ENCODE measurements around the gene NUF2.
"Not testable (repeated sequence)": the region's sequence is repeated elsewhere in the genome, so short reads cannot be mapped to it uniquely, and the experiment has no call there.

The NUF2 gene

DNA sequence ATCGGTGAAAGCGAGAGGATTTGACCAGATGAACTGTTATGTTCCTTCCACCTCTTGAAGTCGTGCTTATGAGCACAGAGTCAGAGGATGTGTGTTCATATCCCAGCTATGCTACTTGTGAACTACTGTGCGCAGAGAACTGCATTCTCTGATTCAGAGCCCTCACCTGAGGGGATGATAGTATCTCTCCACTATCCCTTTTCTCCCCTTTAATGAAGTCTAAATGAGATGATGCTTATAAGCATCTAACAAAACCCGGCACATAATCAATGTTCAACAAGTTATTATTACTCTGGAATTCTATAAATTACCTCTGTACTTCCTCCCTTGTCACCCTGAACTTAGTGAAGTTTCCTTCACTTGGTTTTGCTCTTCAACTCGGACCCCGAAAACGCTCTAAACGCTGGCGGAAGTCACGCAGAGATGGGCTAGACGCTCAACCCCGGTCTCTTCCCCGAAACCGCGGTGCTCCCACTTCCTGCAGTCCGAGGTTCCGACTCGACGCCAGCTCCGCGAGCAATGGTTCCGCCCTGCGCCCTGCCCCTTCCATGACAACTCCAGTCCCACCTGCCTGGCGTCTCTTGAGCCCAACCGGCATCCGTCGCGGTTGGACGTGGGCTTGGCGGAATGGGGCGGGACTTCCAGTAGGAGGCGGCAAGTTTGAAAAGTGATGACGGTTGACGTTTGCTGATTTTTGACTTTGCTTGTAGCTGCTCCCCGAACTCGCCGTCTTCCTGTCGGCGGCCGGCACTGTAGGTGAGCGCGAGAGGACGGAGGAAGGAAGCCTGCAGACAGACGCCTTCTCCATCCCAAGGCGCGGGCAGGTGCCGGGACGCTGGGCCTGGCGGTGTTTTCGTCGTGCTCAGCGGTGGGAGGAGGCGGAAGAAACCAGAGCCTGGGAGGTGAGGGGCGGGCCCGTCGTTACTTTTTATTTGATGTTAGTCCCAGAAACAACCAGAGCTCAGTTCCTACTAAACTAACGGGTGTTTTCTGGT is at the start of gene NUF2:
NUF2 (plus strand) TSS at position 644 of the 995 bp plus-strand sequence. CDS start 4,098 bp downstream, outside the sequence.
- FAIRE-seq = peak; percentile 95

DNA sequence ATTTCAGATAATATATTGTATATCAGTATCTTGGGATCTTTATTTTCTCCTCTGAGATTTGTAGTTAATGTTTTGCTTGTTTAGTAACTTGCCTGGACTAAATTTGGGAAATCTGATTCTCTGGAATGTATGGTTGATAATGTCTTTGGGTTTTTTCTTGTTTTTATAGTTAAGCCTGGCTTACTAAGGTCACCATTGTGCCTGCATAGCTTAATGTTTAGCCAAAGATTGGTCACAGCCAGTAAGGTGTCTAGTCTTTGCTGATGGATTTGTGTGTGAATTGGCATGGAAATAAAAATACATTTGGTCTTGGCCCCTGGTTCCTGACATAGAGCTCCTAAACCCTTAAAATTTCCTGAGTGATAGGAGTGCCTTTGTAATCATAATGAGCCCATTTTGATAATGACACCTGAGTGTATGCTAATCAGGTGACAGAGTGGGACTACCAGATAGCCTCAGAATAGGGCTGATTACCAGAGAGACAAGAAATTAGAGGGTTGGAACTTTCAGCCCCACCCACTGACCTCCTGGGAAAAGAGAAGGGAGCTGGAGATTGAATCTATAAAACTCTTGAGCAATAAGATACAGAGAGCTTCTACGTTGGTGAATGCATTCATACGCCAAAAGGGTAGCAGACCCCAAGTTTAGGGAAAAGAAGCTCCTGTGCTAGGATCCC is 47.9 kb upstream of the NUF2 start:
- no peak for FAIRE-seq

DNA sequence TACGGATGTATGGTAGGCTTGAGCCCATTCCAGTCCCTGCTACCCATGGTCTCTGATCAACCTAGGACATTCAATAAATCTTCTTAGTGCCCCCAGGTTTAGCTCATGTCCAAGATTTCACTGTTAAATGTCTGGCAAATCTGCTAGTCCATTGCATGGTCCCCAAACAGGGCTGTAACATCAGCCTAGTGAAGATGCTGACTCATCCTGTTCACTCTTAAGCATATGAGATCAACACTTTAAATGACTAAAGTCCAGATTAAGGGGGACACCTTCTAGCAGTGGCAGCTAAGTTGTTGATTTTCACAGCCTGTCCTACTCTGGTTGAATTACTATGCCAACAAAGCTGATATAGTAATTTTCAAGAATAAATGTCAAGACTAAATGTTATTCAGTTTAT is 46.5 kb upstream of the NUF2 start:
- peak; percentile 30 for FAIRE-seq

DNA sequence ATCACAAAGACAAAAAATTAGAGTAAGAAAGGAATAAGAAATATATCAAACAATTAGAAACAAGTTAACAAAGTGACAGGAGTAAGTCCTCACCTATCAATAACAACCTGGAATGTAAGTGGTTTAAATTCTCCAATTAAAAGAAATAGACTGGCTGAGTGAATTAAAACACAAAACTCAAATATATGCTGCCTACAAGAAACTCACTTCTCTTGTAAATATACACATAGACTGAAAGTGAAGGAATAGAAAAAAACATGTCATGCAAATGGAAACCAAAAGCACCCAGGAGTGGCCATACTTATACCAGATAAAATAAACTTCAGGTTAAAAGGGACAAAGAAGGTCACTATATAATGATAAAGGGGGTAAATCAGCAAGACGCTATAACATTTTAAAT is 43.2 kb upstream of the NUF2 start:
- FAIRE-seq = no peak

DNA sequence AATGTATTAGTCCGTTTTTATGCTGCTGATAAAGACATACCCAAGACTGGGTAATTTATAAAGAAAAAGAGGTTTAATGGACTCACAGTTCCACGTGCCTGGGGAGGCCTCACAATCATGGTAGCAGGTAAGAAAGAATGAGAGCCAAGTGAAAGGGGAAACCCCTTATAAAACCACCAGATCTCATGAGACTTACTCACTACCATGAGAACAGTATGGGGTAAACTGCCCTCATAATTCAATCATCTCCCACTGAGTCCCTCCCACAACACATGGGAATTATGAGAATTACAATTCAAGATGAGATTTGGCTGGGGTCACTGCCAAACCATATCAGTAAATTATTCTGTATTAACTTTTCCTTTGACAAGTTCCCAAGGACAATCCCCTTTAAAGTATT is 36.9 kb upstream of the NUF2 start:
- FAIRE-seq = not testable (repeated sequence)

DNA sequence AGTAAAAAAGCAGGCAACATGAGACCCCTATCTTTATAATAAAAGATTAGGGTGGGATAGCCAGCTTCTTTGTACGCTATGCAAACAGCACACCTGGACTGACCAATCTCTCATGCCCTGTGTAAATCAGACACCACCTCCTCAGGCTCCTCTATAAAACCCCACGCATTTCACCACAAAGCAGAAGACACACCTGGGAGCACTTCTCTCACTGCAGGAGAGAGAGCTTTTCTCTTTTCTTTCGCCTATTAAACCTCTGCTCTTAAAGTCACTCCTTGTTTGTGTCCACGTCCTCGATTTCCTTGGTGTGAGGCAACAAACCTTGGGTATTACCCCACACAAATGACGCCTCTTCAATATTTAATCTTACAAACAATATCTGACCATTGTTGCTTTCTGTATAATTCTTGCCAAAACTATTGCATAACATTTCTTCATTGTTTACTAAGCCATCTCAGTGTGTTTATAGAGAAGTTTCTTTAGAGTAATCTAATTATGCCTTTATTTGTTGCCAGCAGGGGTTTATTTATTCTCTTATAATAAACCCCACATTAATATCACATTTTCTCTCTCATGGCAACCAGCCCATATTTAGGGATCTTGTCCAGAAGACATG is 31.6 kb upstream of the NUF2 start:
- FAIRE-seq = no peak

DNA sequence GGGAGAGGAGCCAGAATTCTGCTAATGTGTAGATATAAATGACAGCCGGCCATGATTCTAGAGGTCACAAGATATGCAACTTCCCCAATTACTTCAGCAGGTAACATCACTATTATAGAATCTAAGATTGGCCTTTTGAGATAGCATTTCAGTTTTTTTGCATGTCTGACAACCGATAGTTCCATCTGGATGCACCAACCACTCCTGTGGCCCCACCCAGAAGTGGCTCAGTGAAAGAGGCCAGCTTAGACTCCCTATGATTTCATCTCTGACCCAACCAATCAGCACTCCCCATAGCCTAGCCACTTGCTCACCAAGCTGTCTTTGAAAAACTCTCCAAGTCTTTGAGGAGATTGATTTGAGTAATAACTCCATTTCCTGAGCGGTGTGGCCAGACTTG is 30.3 kb upstream of the NUF2 start:
- no peak for FAIRE-seq

DNA sequence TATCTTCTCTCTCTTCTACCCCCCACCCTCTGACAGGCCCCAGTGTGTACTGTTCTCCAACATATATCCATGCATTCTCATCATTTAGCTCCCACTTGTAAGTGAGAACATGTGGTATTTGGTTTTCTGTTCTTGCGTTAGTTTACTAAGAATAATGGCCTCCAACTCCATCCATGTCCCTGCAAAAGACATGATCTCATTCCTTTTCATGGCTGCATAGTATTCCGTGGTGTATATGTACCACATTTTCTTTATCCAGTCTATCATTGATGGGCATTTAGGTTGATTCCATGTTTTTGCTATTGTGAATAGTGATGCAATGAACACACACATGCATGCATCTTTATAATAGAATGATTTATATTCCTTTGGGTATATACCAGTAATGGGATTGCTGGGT is 29.6 kb upstream of the NUF2 start:
- FAIRE-seq = not testable (repeated sequence)

DNA sequence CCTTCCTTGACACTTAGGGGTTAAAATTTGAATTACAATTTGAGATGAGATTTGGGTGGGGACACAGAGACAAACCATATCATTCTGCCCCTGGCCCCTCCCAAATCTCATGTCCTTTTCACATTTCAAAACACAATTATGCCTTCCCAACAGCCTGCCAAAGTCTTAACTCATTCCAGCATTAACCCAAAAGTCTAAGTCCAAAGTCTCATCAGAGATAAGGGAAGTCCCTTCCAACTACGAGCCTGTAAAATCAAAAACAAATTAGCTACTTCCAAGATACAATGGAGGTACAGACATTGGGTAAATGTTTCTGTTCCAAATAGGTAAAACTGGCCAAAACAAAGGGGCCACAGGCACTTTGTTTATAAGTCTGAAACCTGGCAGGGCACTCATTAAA is 28.3 kb upstream of the NUF2 start:
- not testable (repeated sequence) for FAIRE-seq

DNA sequence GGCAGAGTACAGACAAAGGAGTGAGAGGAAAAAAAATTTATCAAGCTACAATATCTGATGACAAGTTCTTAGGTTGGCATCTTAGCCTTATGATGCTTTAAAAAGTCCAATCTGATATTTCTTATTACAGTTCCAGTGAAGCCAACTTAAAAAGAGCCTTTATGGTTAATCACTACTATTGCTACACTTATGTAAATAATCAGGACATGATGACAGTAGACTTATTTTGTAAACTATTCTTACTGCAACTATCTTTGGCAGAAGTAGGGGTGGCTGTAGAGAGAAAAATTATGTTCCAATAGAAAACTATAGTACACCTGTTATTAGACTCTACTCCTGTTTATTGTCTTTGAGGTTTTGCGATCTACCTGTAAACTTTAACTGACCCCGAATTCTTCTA is 25.8 kb upstream of the NUF2 start:
- no peak for FAIRE-seq

DNA sequence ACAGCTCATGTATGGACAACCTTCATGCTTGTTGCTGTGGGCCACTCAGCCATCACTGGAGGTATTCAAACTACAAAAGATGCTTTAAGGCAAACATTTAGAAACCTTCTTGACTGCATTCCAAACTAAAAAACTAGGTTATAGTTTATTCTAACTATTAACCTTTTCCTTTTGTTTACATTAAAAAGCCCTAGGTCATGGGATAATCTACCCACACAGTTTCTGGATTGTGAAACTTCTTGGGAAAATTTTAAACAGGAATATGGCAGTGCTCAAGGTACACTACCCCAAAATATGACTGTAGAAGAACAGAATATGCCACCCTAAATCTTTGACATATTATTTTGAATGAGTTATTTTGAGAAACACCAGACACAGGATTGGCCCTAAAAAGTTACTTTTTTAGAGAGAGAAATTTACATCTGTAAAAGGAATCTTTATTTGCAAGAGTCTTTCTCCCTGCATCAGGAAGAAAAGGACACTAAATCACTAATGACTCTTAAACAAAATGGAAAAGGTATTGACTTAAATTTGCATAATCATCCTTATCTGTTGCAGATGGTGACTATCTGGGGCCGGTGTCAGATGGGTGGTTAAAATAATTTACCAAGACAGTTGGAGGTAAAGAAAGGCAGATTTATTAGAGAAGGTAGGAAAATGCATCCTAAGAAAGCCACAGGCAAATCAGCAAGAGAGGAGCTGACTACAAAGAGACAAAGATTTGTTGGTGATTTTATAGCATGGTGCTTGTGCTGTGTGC is 25.1 kb upstream of the NUF2 start:
- FAIRE-seq = no peak

DNA sequence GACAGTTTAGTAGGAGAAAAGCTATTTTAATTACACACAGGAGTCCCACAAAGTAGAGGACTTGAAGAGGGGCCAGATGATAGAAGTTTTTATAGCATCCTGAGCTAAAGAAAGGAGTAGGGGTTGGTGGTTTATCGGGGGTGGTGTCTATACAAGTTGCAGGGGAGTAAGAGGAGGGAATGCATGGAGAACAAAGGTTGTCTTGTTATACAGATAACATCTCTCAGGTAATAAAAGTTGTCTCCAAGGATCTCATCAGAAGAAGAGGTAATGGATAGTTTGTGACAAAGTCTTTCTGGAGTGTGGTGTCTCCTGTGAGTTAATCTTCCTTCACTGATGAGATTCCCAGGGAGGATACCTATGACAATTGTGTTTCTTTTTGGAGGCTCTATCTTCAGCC is 23.4 kb upstream of the NUF2 start:
- no peak for FAIRE-seq

DNA sequence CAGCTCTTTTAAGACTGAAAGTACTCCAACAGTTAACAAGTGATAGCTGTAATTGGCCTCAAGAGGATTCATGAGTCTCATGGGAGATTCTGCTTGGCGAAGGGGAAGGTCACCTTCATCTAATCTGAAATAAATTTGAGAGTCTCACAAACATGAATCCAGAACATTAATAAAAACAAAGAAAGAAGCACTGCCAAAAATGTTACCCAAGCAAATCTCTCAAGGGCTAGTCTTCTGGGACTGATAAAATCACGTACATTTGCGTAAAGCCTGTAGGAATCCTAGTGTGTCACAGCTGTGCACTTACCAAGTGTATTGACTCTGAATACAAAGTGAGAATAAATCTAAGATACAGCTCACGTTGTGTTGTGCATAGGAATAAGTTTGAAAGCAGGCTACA is 21.2 kb upstream of the NUF2 start:
- FAIRE-seq = no peak

DNA sequence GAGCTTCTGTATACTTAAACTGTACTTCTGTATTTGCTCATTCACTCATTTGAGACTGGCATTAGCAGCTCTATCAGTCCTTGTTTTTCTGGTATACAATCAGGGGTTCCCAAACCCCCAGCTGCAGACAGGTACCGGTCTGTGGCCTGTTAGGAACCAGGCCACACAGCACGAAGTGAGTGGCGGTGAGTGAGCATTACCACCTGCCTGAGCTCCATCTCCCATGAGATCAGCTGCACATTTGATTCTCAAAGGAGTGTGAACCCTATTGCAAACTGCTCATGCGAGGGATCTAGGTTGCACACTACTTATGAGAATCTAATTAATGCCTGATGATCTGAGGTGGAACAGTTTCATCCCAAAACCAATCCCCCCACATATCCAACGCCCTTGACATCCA is 18.2 kb upstream of the NUF2 start:
- no peak for FAIRE-seq

DNA sequence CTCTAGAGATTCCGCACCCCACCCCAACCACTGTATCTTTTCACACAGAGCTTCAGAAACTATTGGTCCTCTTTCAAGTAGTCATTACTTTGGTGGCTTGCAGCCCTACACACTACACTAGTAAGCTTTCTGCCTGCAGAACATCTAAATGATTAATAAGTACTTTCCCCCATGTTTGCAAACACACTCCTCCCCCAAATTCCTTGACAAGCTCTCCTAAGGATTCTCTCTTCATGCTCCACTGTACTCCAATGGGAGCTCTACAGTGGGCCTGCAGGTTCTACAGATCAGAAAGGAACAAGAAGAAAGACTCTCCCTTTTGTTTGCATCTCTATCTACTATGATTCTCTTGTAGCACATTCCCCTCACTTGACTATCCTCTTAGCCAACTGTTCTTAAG is 16.3 kb upstream of the NUF2 start:
- FAIRE-seq = no peak

DNA sequence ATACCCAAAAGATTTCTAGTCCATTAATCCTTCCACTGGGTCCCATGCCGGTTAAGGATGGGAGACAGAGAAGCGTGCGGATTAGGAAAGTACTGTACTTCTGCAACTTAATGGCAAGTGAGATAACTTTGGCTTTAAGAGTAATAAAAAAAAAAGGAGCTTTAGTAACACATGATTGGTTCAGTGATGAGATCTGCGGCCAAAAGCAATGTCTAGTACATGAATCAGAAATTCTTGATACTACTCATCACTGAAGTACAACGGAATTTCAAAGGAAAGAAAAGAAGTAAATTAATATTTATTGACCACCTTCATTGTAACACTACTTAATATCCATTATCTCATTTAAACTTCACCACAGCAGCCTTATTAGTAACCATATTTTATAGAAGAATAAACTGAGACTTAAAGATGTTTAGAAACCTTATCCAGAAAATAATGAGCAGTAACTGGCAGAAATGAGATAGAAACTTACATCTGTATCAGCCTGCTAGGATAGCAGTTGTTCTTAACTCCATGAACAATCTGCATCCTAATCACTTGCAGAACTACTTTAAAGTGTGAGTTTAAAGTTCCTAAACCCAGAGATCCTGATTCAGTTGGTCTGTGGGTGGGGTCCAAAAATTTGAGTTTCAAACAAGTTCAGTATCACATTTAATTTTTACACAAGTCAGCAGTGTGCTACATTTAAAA is 14.1 kb upstream of the NUF2 start:
- no peak for FAIRE-seq

DNA sequence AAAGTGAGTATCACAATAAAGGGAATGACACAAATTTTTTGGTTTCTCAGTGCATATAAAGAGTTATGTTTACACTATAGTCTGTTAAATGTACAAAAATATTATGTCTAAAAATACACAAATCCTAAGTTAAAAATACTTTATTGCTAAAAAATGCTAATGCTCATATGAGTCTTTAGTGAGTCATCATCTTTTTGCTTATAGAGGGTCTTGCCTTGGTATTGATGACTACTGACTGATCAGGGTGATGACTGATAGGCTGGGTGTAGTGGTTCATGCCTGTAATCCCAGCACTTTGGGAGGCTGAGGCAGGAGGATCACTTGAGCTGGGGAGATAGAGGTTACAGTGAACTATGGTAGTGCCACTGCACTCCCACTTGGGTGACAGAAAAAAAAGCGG is 12.9 kb upstream of the NUF2 start:
- no peak for FAIRE-seq

DNA sequence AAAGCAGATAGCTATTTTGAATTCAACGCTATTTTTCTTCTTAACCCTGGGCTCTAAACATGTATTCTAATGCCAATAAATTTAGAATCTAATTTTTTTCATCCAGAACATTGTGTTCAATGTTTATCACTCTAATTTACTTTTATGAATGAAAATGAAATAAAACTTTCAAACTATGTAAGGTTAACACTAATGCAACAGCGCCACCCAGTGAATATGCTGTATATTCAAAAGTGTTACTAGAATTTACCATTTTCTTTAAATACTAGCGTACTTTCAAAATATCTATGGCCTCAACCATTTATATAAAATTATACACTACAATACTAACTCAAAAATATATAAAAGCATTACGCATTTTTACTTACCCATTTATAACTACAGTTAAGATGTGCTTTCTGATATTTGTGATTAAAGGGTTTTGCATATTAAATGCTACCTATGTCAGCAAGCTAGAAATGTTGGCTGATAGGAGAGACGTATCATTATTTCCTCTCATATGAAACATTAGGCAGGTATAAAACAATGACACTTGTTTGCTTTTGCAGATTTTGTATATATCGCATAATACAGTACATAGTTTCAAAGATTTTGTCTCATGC is 5.9 kb upstream of the NUF2 start:
- peak; percentile 97 for FAIRE-seq

DNA sequence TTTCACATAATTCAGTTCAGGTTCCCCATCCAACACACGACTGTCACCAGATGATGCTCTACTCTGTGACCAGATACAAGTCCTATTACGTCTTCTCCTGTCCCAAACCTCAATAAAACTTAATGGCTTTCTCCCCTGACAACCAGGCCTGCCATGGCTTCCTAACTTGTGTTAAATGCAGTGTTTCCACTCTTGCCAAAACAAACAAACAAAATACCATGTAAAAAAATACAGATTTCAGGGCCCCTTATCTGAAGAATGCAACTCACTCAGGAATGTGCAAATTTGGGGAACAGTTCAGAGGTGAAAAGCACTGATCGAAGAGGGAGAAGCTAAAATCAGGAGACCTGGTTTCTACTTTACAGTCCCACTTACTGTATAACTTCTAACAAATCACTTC is 863 bp upstream of the NUF2 start:
- FAIRE-seq = no peak

DNA sequence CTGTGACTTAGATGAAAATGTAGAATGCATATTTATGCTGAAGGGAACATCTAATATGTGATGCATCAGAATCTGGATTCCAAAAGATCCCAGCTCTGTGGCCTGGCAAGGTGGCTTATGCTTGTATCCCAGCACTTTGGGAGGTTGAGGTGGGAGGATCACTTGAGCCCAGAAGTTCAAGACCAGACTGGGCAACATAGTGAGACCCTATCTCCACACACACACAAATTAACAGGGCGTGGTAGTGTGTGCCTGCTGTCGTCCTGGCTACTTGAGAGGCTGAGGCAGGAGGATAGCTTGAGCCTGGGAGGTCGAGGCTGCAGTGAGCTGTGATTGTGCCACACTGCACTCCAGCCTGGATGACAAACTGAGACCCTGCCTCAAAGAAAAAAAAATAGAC is 1.6 kb downstream of the NUF2 start:
- FAIRE-seq = not testable (repeated sequence)

DNA sequence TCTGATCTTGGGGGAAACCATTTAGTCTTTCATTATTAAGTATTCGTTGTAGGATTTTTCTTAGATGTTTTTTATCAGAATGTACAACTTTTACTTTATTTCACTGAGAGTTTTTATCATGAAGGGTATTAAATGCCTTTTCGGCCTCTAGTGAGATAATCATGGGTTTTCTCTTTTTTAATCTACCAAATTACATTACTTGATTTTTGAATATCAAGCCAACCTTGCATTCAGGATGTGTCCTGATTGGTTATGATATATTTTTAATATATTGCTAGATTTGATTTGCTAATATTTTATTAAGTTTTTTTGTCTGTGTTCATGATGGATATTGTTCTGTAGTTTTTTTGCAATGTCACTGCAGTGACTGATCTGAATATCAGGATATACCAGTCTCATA is 9.4 kb downstream of the NUF2 start:
- no peak for FAIRE-seq

DNA sequence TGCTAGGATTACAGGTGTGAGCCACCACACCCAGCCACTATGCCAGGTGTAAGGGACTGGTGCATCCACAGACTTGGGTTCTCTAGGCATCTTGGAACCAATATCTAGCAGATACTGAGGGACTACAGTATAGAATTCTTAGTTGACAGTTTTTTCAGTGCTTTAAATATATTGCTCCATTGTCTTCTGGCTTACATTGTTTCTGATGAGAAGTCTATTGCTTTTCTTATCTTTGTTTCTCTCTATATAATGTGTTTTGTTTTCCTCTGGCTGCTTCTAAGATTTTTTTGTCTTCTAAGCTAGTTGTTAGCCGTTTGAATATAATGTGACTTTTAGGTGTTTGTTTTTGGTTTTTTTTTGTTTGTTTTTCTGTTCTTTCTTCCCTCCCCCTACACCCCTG is 13.5 kb downstream of the NUF2 start:
- no peak for FAIRE-seq

Measured in islet of Langerhans (tissue), 1 donor.